Ishikawa (cell line): ENCODE data around the gene NFKB1.

Source experiments
- CEBPB ChIP-seq: IDR thresholded peaks from 2 replicates; pipeline ENCODE4 v1.6.1; 2012
- CREB1 ChIP-seq: IDR thresholded peaks from 2 replicates; pipeline ENCODE4 v1.6.1; 2012; ENCODE audit warnings: low read depth
- EGR1 ChIP-seq: IDR thresholded peaks from 2 replicates; pipeline ENCODE4 v1.6.1; 2012
- EP300 ChIP-seq: IDR thresholded peaks from 2 replicates; pipeline ENCODE4 v1.6.1; 2012; ENCODE audit warnings: borderline replicate concordance
- FOXM1 ChIP-seq: IDR thresholded peaks from 2 replicates; pipeline ENCODE4 v1.6.1; 2012; ENCODE audit warnings: low read depth, borderline replicate concordance
- NFIC ChIP-seq: IDR thresholded peaks from 2 replicates; pipeline ENCODE4 v1.6.1; 2012
- RAD21 ChIP-seq: IDR thresholded peaks from 2 replicates; pipeline ENCODE4 v1.6.1; 2012; ENCODE audit warnings: low read depth
- TAF1 ChIP-seq: IDR thresholded peaks from 2 replicates; pipeline ENCODE4 v1.6.1; 2012; ENCODE audit warnings: low read depth, mild to moderate bottlenecking
- TCF12 ChIP-seq: IDR thresholded peaks from 2 replicates; pipeline ENCODE4 v1.6.1; 2012; ENCODE audit warnings: low read depth
- TEAD4 ChIP-seq: IDR thresholded peaks from 2 replicates; pipeline ENCODE4 v1.6.1; 2012
- YY1 ChIP-seq: IDR thresholded peaks from 2 replicates; pipeline ENCODE4 v1.6.1; 2012; ENCODE audit warnings: low read depth
- ZBTB7A ChIP-seq: IDR thresholded peaks from 2 replicates; pipeline ENCODE4 v1.6.1; 2012; ENCODE audit warnings: low read depth
- TF ChIP-seq, protein P1 (sequence below): IDR thresholded peaks from 2 replicates; pipeline ENCODE4 v1.6.1; 2012
- TF ChIP-seq, protein P2 (sequence below): IDR thresholded peaks from 2 replicates; pipeline ENCODE4 v1.6.1; 2012
- TF ChIP-seq, protein P3 (sequence below): IDR thresholded peaks from 2 replicates; pipeline ENCODE4 v1.6.1; 2012; ENCODE audit warnings: low read depth, mild to moderate bottlenecking

NFKB1 gene

DNA sequence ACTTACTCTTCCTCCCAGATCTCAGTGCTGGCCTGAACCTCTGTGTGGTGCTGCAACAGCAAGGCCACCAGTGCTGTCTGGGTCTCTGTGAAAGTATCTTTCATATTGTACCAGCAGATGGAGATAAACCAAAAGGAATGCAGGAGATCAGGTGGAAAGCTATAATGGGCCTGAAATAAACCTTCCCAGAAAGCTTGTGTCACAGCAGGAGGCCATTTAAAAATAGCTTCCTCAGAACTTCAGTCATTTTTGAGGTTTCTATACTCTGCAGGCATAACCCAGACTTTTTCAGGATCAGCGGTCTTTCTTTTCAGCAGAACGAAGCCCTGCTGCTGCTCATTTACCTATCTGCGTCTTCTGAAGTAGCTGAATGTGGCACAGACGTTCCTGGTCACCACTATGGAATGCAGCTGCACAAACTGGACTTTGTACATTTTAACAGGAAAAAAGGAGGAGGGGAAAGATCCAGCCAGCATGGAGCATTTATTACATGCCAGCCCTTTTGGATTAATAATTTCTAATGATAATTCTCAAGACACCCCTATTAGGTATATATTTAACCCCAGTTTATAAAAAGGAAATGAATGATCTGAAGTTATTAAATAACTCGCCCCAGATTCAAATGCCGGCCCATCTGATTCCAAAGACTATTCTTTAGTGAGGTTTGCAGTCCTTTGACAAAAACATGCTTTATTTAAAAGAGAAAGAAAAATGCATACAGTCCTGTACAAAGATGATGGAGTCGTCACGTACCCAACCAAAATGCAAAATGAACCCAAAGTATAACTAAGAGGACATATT is 119.7 kb downstream of the NFKB1 start:
- no peak for TF ChIP-seq EGR1
- no peak for TF ChIP-seq EP300
- TF ChIP-seq TCF12 = 0 out of 2 replicates have a peak, but pooled peaks have one; percentile 43
- peak; percentile 64 for TF ChIP-seq TEAD4
- TF ChIP-seq, protein P1, sequence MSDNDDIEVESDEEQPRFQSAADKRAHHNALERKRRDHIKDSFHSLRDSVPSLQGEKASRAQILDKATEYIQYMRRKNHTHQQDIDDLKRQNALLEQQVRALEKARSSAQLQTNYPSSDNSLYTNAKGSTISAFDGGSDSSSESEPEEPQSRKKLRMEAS = 0 out of 2 replicates have a peak, but pooled peaks have one; percentile 9
- TF ChIP-seq RAD21 = peak; percentile 91

DNA sequence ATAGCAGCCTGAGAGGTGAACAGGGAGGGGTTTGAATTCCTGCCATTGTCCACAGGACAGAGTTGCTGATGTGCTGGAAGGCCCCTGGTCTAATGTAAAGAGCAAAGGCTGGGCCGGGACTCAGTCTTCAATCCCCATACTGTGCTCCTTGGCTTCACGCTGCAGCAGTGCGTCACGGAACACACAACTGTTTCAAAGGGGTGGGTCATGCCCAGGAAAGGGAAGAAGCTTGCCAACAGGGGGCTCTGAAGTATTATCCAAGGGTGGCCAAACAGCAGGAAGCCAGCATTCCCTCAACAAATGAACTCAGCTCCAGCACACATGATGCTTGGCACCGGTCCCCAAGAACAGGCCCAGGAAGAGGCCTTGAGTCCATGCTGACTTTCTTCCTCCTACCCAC is 122.5 kb downstream of the NFKB1 start:
- TF ChIP-seq ZBTB7A = no peak
- peak; percentile 56; the same call in 1 of the 2 replicates for TF ChIP-seq RAD21
- TF ChIP-seq, protein P2, sequence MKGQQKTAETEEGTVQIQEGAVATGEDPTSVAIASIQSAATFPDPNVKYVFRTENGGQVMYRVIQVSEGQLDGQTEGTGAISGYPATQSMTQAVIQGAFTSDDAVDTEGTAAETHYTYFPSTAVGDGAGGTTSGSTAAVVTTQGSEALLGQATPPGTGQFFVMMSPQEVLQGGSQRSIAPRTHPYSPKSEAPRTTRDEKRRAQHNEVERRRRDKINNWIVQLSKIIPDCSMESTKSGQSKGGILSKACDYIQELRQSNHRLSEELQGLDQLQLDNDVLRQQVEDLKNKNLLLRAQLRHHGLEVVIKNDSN = no peak

DNA sequence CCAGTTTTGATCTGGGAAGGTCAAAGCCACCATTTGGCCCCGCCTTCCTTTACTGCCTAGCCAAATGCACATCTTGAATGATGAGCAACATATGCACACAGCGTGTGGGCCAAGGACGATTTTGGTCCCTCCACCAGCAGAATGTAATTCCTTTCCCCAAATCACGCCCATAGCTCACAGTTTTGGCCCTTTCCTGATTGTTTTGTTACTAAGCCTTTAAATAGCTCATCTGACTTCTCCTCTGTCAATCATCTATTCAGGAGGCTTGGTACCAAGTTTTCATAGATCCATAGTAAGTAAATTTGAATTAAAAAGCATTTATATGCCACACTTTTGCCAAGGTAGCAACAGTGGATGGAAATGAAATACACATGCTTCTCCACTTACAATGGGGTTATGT is 123.3 kb downstream of the NFKB1 start:
- no peak for TF ChIP-seq TAF1
- TF ChIP-seq, protein P3, sequence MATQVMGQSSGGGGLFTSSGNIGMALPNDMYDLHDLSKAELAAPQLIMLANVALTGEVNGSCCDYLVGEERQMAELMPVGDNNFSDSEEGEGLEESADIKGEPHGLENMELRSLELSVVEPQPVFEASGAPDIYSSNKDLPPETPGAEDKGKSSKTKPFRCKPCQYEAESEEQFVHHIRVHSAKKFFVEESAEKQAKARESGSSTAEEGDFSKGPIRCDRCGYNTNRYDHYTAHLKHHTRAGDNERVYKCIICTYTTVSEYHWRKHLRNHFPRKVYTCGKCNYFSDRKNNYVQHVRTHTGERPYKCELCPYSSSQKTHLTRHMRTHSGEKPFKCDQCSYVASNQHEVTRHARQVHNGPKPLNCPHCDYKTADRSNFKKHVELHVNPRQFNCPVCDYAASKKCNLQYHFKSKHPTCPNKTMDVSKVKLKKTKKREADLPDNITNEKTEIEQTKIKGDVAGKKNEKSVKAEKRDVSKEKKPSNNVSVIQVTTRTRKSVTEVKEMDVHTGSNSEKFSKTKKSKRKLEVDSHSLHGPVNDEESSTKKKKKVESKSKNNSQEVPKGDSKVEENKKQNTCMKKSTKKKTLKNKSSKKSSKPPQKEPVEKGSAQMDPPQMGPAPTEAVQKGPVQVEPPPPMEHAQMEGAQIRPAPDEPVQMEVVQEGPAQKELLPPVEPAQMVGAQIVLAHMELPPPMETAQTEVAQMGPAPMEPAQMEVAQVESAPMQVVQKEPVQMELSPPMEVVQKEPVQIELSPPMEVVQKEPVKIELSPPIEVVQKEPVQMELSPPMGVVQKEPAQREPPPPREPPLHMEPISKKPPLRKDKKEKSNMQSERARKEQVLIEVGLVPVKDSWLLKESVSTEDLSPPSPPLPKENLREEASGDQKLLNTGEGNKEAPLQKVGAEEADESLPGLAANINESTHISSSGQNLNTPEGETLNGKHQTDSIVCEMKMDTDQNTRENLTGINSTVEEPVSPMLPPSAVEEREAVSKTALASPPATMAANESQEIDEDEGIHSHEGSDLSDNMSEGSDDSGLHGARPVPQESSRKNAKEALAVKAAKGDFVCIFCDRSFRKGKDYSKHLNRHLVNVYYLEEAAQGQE = no peak

DNA sequence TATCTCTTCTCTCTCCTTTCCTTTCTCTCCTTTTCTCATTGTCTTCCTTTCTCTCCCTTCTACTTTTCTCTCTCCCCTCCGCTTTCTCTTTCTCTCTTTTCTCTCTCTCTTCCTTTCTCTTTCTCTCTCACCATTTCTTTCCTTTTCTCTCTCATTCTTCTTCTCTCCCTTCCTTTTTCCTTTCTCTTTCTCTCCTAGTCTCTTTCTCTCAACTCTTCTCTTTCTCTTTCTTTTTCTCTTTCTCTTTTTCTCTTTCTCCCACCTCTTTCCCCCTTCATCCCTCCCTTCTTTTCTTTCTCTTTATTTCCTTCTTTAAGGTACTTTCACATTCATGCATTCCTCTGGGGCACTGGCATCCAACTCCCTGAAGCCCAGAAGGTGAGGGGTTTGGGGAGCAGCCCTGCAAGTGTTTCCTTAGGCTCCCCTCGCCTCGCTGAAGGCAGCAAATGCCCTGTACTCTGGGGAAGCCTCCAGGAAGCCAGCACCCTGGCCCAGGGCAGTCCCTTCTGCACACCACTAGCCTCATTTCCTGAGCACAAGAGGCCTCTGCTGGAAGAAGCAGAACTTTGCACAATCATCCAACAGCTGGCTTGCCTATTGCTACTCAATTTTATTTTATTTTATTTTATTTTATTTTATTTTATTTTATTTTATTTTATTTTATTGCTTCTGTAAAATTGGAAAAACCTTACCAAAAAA is 124.2 kb downstream of the NFKB1 start:
- TF ChIP-seq RAD21 (peak; percentile 50), FOXM1 (no peak)

DNA sequence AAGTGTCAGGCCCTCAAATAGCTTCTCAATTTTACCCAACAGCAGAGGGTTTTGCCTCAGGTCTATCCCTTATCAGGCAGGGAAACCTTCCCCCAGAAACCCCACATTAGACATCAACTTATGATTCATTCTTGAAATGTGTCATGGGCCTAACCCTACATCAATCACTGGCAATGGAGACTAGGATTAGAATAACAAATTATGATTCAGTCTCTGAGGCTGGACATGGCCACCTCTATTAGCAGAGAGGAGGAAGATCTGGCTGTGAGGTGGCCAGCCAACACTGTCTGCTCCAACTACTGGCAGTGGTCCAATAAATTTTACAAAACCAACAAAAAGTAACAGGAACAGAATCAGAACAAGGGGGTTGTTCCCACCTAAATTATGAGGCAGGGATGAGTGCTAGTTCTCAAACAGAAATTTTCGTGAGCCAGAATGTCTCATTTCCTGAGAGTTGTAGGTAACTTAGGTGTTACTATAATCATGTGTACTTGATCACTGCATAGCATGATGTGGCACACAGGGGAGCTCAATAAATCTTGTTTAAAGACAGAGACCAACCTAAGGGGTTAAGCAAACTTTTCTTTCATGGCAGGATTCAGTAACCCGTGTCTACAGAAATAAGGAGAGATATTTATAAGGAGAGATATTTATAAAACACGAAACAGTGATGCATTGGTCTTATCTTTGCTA is 126.8 kb downstream of the NFKB1 start:
- TF ChIP-seq ZBTB7A (no peak), EP300 (no peak), FOXM1 (no peak), CREB1 (no peak), TEAD4 (no peak), YY1 (no peak), EGR1 (no peak), RAD21 (no peak)
- TF ChIP-seq, protein P1 = no peak

DNA sequence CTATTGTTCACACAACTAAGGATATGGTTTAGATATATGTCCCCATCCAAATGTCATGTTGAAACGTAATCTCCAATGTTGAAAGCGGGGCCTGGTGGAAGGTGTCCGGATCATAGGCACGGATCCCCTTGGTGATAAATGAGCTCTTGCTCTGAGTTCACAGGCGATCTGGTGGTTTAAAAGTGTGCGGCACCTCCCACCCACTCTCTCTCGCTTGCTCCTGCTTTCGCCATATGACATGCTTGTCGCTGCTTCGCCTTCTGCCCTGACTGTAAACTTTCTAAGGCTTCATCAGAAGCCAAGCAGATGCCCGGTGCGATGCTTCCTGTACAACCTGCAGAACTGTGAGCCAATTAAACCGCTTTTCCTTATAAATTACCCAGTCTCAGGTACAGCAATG is 128.5 kb downstream of the NFKB1 start:
- no peak for TF ChIP-seq EGR1
- TF ChIP-seq EP300 = no peak
- TF ChIP-seq TAF1 = no peak

DNA sequence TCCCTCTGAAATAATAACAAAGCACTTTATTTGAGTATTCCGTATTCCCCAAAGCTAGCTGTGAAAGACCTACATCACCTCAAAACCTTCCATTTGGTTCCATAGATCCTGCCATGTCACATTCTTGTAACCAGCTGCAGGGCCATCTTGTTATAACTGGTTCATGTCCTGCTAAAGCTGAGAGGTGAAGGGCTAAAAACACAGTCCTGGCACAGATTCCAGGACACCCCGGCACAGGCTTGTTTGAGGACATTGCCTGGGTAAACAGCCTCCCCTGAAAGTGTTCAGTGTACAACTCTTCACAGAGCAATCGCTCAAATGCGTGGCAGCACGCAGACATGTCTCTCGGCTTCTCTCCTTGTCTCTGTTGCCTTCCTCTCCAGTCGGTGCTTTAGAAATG is 130.5 kb downstream of the NFKB1 start:
- no peak for TF ChIP-seq CREB1
- no peak for TF ChIP-seq YY1
- no peak for TF ChIP-seq FOXM1
- no peak for TF ChIP-seq TEAD4
- TF ChIP-seq EP300 = no peak
- TF ChIP-seq EGR1 = no peak

DNA sequence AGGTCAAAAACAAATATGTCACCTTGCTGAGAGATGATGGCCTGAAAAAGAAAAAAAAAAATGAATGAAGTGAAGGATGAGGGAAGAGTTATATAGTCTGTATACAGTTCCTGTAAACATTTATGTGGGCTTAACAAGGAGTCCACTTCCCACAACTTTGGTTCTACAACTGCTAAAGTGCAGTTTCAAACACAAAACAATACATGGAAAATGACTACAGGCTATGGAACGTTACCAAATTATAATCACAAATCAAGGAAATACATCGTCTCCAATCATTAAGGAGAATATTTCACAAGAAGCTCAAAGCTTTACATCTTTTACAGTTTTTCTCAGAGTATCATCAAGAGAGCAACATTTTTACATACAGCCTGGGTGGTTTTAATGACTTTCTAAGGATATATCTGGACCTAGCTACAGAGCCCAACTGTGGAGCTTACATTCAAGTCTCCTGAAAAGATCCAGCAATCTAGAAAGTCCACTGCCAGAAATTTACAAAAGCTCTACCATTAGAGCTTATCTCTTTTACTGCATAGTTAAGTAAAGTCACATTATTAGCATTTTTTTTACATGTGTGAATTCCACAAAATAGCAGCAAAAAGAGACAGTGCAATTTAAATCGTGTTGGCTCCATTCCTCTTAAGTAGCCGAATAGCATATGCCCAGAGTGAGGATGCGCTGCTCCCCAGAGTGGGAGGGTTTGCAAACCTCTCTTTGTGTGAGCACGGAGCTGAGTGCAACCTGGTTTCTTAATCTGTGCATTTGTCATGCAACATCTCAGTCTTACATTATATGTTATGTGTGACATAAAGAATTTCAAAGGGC is 131.3 kb downstream of the NFKB1 start:
- no peak for TF ChIP-seq CEBPB
- no peak for TF ChIP-seq YY1
- no peak for TF ChIP-seq TEAD4
- TF ChIP-seq, protein P3 = no peak
- TF ChIP-seq TCF12 = no peak
- TF ChIP-seq, protein P1 = no peak
- no peak for TF ChIP-seq TAF1
- no peak for TF ChIP-seq RAD21
- TF ChIP-seq NFIC = no peak
- no peak for TF ChIP-seq EGR1
- TF ChIP-seq, protein P2 = no peak
